HG02610 (cell line): ENCODE measurements around the gene ADIPOR2.
"Not testable (repeated sequence)": the region's sequence is repeated elsewhere in the genome, so short reads cannot be mapped to it uniquely, and the experiment has no call there.

Source experiments
- ATAC-seq: cut with Tn5 transposase; IDR thresholded peaks from one replicate; pipeline ENCODE4 v1.9.1; 2021; ENCODE audit warnings: mild to moderate bottlenecking, moderate library complexity; ENCODE audit not compliant: unreplicated experiment

ADIPOR2 gene

GRCh38 chr12:1731019-1731687, 40.3 kb downstream of the ADIPOR2 start:
- ATAC-seq, result no peak

- ATAC-seq, result not testable (repeated sequence)
Observed at GRCh38 chr12:1731688-1732078, 40.8 kb downstream of the ADIPOR2 start.

GRCh38 chr12:1732914-1733313, 42.0 kb downstream of the ADIPOR2 start:
- ATAC-seq, result no peak

- not testable (repeated sequence) for ATAC-seq
Observed at GRCh38 chr12:1733712-1734111, 42.8 kb downstream of the ADIPOR2 start.

- no peak for ATAC-seq
Observed at GRCh38 chr12:1737652-1738286, 46.9 kb downstream of the ADIPOR2 start.

- no peak for ATAC-seq
Observed at GRCh38 chr12:1738446-1738845, 47.6 kb downstream of the ADIPOR2 start.

- no peak for ATAC-seq
Observed at GRCh38 chr12:1739368-1739767, 48.5 kb downstream of the ADIPOR2 start.

GRCh38 chr12:1740161-1740948, 49.5 kb downstream of the ADIPOR2 start:
- ATAC-seq, result no peak

GRCh38 chr12:1741154-1741949, 50.5 kb downstream of the ADIPOR2 start:
- ATAC-seq, result no peak

GRCh38 chr12:1744932-1745331, 54.1 kb downstream of the ADIPOR2 start:
- ATAC-seq, result no peak

GRCh38 chr12:1747609-1748008, 56.7 kb downstream of the ADIPOR2 start:
- ATAC-seq, result no peak

GRCh38 chr12:1749019-1749418, 58.1 kb downstream of the ADIPOR2 start:
- no peak for ATAC-seq

GRCh38 chr12:1750300-1750699, 59.4 kb downstream of the ADIPOR2 start:
- ATAC-seq, result no peak

GRCh38 chr12:1758376-1758775, 67.5 kb downstream of the ADIPOR2 start:
- no peak for ATAC-seq

- ATAC-seq, result no peak
Observed at GRCh38 chr12:1758887-1759286, 68.0 kb downstream of the ADIPOR2 start.

- no peak for ATAC-seq
Observed at GRCh38 chr12:1760566-1761382, 69.9 kb downstream of the ADIPOR2 start.

GRCh38 chr12:1761857-1762256, 71.0 kb downstream of the ADIPOR2 start:
- no peak for ATAC-seq

GRCh38 chr12:1763153-1763552, 72.3 kb downstream of the ADIPOR2 start:
- no peak for ATAC-seq

- ATAC-seq, result no peak
Observed at GRCh38 chr12:1766110-1766509, 75.2 kb downstream of the ADIPOR2 start.

- no peak for ATAC-seq
Observed at GRCh38 chr12:1767407-1768090, 76.7 kb downstream of the ADIPOR2 start.
